GM18870 (cell line): ENCODE measurements around the gene CDC37.

ENCODE experiments used
- ATAC-seq: cut with Tn5 transposase; IDR thresholded peaks from one replicate; pipeline ENCODE4 v1.9.1; 2021; ENCODE audit warnings: moderate library complexity; ENCODE audit not compliant: unreplicated experiment

Gene CDC37

DNA sequence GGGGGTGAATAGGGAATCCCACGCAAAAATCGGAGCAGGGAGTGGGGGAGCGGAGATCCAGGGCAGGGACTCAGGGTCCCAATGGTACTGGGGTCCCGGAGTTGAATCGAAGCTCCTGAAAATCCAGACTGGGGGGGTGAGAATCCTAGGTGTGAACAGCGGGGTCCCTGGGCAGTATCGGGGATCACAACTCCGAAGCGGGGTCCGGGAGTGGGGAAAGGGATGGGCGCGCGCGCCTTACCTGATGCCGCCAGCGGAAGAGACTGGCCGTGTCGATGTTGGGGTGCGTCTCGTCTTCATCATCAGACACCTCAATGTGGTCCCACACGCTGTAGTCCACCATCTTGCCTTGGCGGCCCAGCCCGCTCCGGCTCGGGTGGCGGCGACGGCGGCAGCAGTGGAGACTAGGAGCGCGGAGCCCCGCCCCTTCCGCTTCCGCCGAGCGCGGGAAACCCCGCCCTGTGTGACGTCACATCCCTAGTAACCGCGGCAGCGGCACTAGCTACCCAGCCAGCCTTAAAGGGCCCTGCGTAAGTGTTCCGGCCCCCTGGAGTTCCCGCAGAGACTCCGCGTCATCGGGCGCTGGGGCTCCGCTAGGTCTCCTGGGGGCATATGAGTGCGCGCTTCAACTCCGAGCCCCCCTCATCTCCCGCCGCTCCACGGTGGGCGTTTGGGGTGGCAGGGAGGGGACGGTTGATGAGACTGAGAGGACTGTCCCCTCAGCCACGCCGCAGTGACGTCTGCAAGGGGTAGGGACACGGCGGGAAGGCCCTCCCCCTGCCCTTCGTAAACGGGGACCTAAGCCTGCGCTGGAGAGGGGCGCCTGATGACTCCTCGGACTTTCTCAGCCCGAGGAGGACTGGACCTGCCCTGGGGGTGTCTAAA lies at the start of gene CDC37:
Gene CDC37, minus strand, starts transcription at position 406 of the 885 bp plus-strand sequence. Its CDS starts 63 bp downstream, at position 343.
- peak; percentile 74 for ATAC-seq

GRCh38 chr19:10450853-10451609 lies 47.7 kb upstream of the CDC37 start:
- ATAC-seq: no peak

DNA sequence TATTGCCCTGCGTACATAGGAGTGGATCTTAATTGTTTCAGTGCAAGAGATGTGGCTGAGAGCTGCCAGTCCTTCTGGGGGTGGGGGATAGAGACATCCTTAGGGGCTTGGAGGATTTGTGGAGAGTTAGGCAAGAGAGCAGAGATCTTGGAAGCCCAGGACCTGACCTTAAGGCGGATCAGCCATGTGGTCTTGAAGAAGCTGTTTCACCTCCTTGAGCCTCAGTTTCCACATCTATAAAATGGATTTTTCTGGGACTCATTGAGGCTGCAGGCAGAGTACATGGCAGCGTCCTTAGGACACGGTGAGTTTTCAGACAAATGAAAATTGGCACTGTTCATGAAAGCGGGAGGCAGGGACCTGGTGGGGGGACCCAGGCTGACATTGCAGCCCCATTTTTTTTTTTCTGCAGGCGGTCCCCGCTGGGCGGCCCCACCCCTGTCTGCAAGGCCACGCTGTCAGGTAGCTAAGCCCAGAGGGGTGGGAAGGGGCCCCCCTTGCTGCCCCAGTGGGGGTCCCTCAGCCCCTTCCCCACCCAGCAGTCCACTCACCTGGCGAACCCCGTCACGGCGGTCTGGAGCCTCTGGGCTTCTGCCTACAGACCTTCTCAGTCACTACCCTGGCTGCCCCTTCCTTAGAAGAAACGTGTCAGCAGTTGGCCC lies 47.0 kb upstream of the CDC37 start:
- ATAC-seq: no peak

DNA sequence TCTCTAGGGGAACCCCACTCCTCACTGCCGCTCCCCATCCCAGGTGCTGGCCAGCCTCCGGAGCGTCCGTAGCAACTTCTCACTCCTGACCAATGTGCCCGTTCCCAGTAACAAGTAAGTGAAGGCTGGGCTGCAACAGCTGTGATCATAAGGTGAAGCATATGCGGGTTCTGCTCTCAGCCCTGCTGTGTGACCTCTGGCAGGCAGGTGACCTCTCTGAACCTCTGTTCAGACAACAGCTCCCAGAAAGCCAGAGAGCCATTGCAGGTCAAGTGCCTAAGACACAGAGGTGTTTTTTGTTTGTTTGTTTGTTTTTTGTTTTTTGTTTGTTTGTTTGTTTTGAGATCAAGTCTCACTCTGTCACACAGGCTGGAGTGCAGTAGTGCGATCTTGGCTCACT lies 45.7 kb upstream of the CDC37 start:
- ATAC-seq: no peak

GRCh38 chr19:10442698-10443097 lies 39.4 kb upstream of the CDC37 start:
- ATAC-seq: no peak

DNA sequence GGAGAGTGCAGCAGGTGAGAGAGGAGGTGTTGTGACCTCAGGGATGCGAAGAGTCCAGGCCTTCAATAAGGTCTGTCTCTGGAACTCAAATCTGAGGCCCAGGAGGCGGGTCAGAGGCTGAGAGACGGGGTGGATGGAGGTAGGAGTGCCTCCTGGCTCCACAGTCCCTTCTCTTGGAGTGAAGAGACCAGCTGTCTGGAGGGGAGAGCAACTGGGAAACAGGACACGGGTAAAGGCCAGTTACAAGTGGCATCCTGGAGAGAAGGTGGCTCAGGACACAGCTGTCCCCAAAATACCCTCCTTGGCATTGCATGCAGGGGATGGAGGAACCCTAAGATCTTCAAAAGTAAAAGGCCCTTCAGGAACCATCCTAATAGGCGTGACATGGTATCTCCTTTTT lies 36.2 kb upstream of the CDC37 start:
- ATAC-seq: no peak

DNA sequence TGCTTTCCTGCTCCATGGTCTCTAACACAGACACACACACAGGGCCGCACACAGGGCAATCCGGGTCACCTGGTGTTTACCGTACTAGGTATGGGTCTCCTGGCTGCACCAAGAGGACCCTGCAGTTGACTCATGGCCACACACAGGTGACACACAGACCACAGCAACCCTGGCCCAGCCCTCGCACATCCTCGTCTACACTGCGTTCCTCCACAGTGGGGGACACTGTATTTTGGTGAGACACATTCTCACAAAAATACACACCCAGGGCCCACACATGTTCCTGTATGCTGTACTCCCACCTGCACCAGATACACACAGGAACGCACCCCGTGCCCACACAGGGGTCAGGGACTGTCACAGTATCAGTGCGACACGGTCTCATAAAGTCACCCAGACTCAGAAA lies 29.8 kb upstream of the CDC37 start:
- no peak for ATAC-seq

DNA sequence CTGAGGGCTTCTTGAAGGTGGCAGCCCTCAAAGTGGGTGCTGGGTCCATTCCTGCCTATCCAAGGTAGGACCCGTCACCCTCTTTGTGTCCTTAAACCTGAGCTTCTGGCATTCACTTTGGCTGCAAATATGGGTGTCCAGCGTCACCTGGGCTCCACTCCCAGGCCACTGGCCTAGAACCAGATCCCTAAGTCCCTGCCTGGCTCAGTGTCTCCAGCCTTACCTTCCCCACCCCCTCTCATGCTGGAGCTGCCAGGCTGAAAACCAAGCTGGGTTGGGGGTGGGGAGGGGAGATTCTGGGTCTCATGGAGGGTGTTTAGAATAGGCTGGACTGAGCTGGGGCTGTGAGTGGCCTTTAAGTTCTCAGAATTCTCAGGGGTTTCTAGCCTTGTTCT lies 29.4 kb upstream of the CDC37 start:
- ATAC-seq: no peak

DNA sequence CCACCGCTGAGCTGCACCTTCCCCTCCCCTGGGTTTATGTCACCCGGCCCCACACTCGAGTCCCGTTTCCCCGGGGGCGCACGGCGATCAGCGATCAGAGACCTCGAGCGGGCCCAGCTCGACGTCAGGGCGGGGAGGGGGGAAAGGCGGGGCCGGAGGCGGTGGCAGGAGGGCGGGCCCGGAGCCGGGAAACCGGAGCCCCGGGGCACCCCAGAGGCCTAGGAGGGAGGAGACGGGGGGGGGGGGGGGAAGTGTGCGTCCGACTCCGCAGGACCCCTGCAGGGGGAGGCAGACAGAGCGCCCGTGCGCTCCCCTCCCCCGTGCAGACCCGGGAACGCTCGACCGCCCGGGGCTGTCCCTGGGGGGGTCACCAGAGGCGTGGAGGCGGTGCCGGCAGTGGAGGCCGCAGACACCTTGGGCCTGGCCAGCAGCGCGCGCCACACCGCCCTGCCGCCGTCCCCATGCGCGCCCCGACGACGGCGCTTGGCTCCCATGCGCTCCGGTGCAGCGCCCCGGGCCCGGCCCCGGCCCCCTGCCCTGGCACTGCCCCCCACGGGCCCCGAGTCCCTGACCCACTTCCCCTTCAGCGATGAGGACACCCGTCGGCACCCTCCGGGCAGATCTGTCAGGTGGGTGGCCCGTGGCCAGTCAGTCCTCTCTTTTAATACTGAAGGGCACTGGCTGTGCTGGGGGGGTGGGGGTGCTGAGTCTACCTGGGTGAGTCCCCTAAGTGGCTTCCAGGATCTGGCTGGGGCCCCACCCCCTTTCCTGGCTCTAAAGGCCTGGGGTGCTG lies 28.8 kb upstream of the CDC37 start:
- ATAC-seq: no peak

DNA sequence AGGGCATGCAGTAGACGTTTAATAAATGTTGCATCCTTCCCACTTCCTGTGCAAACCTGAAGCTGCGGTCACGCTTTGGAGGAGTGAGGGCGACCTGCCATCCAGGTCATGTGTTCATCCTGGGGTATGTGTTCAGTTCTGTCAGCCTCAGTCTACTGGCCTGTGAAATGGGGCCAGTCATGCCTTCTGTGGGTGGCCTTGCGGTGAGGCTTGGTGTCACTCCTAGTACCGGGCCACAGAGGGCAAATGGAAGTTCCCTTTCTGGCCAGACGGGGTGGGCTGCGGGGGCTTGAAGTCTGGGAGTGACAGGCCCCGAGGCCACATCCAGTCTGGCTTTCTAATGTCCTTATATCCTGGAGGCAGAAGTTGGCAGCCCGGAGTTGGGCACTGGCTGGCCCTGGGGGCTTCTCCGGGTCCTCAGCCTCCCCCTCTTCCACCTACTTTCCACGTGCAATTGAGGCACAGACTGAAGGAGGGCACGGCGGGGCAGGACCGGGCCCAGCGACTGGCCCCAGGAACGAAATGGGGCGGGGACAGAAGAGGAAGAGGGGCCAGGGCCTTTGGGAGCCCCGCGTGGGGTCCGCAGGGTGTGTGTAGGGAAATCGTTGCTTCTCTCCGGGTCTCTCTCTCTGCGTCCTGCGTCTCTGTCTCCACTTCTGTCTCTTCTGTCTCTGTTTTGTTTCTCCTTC lies 28.1 kb upstream of the CDC37 start:
- no peak for ATAC-seq

GRCh38 chr19:10430505-10431253 lies 27.3 kb upstream of the CDC37 start:
- ATAC-seq: no peak

DNA sequence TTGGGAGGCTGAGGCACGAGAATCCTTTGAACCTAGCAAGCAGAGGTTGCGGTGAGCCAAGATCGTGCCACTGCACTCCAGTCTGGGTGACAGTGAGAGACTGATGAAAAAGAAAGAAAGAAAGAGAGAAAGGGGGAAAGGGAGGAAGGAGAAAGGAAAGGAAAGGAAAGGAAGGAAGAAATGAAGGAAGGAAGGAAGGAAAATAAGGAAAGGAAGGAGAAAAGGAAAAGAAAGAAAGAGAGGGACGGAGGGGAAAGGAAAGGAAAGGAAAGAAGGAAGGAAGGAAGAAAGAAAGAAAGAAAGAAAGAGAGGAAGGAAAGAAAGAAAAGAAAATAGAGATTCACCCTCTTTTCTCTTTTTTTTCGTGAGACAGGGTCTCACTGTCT lies 25.6 kb upstream of the CDC37 start:
- ATAC-seq: no peak

DNA sequence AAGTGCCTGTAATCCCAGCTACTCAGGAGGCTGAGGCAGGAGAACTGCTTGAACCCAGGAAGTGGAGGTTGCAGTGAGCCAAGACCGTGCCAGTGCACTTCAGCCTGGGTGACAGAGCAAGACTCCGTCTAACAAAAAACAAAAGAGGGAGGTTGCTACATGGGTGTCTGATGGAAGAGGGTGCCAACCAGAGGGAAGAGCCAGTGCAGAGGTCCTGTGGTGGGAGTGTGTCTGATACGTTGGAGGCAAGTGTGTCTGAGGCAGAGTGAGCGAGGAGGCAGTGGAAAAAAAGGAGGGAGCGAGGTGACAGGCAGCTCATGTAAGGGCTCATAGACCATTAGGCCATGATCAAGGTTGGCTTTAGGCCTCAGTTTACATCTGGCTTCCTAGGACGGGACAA lies 23.8 kb upstream of the CDC37 start:
- no peak for ATAC-seq

- no peak for ATAC-seq
Measured at GRCh38 chr19:10424011-10424637, 20.8 kb upstream of the CDC37 start.

DNA sequence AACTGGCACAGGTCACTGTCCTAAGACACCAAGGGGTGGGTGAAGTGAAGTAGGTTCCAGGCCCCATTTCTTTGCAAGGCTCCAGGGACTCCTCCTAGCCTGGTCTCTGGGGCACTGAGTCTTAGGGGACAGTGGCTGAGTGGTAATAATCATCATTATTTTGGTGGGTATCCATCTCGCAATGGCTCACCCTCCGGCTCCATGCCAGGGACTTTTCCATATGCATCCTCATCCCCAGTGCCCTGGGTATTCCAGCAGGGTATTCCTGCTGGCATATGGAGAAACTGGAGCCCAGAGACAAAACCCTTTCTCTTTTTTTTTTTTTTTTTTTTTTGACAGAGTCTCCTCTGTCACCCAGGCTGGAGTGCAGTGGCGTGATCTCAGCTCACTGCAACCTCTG lies 19.5 kb upstream of the CDC37 start:
- no peak for ATAC-seq

GRCh38 chr19:10422046-10422461 lies 18.7 kb upstream of the CDC37 start:
- ATAC-seq: no peak

- no peak for ATAC-seq
Measured at GRCh38 chr19:10421240-10422045, 18.1 kb upstream of the CDC37 start.
